AG04450 (cell line): ENCODE measurements around the gene SESN3. TPM values are rescaled to one million over a fixed set of nuclear protein-coding genes. Genes with fewer than 3 reads are reported as not detected.

Source experiments
- CTCF ChIA-PET: fragments of 300-600, 350-600 bp; formaldehyde crosslinking; extraction: SDS; loops from one replicate; lab custom pipeline; 2022; ENCODE audit warnings: antibody characterized with exemption, inconsistent platforms; lab: Charles Lee
- POLR2A ChIA-PET: fragments of 350-600 bp; formaldehyde crosslinking; extraction: SDS; loops from one replicate; lab custom pipeline; 2021; ENCODE audit warnings: antibody characterized with exemption, inconsistent platforms; lab: Yijun Ruan, JAX
- DNase-seq: peaks from one replicate; pipeline ENCODE4 v3.0.0-alpha.2; 2011; ENCODE audit warnings: low read depth, low spot score
- H3K27ac ChIP-seq: one replicate; pipeline ENCODE4 v1.5.1; 2012; ENCODE audit warnings: low read depth, low read length, control low read depth
- H3K27me3 ChIP-seq: one replicate; pipeline ENCODE4 v1.6.0; 2012; ENCODE audit warnings: low read length; ENCODE audit not compliant: control insufficient read depth, insufficient read depth
- H3K4me3 ChIP-seq: 2 replicates; pipeline ENCODE4 v1.5.1; 2011; ENCODE audit warnings: mild to moderate bottlenecking, low read depth, low read length, control low read depth
- H3K9me3 ChIP-seq: 2 replicates; pipeline ENCODE4 v1.5.1; 2012; ENCODE audit warnings: low read length; ENCODE audit not compliant: control insufficient read depth, insufficient read depth
- CTCF ChIP-seq: IDR thresholded peaks from 2 replicates; pipeline ENCODE4 v1.5.1; 2011; ENCODE audit warnings: low read depth, low read length, control low read depth, inconsistent platforms
- polyA plus RNA-seq: library from polyadenylated mRNA; depleted of rRNA; stranded (reverse); fragments of >200 nt; gene quantifications from 2 replicates; pipeline ENCODE4 v1.2.3, GENCODE V29; 2011

SESN3 gene
- polyA plus RNA-seq, 1 experiment, result 4.2 TPM

GRCh38 chr11:95243673-95244072 is 12.7 kb upstream of the SESN3 start:
- no peak for DNase-seq
- H3K4me3 ChIP-seq, result no peak overlapping the region
- TF ChIP-seq CTCF, result no peak
- H3K27me3 ChIP-seq, result no peaks in the 10 kb centered on the region
- H3K27ac ChIP-seq, result no peak overlapping the region
- CTCF ChIA-PET, result no interaction called here
- H3K9me3 ChIP-seq, result no peaks in the 10 kb centered on the region
- POLR2A ChIA-PET, result interaction anchor here (1.0 kb wide), 1 partner anchor 12 kb away, joined by 5 read pairs; no protein-coding TSS in a partner anchor

GRCh38 chr11:95242845-95243605 is 12.0 kb upstream of the SESN3 start:
- POLR2A ChIA-PET, result interaction anchor here (1.0 kb wide), 1 partner anchor 11 kb away, joined by 5 read pairs; no protein-coding TSS in a partner anchor
- H3K4me3 ChIP-seq, result no peak overlapping the region
- no peak overlapping the region for H3K27ac ChIP-seq
- no peak for TF ChIP-seq CTCF
- H3K9me3 ChIP-seq, result no peaks in the 10 kb centered on the region
- CTCF ChIA-PET, result no interaction called here
- no peaks in the 10 kb centered on the region for H3K27me3 ChIP-seq
- DNase-seq, result no peak

GRCh38 chr11:95242091-95242844 is 11.3 kb upstream of the SESN3 start:
- Histone ChIP-seq H3K27ac (no peak overlapping the region), H3K27me3 (no peaks in the 10 kb centered on the region), H3K4me3 (no peak overlapping the region), H3K9me3 (no peaks in the 10 kb centered on the region)
- POLR2A ChIA-PET, result no interaction called here
- DNase-seq, result no peak
- CTCF ChIA-PET, result no interaction called here
- TF ChIP-seq CTCF, result no peak

- H3K27ac ChIP-seq, result no peak overlapping the region
- no peaks in the 10 kb centered on the region for H3K9me3 ChIP-seq
- POLR2A ChIA-PET, result no interaction called here
- no peak for DNase-seq
- H3K4me3 ChIP-seq, result no peak overlapping the region
- no peak for TF ChIP-seq CTCF
- CTCF ChIA-PET, result no interaction called here
- H3K27me3 ChIP-seq, result no peaks in the 10 kb centered on the region
Observed at GRCh38 chr11:95241681-95242081, 10.7 kb upstream of the SESN3 start.
